Tibial nerve (tissue), 4 donors: ENCODE results near the gene MARF1.

Experiments used
- EP300 ChIP-seq, 2 donors: sonication (generic); formaldehyde crosslinking; IDR thresholded peaks; one replicate each; pipeline ENCODE4 v1.6.1; 2017; ENCODE audit warnings: antibody characterized with exemption in 2 of 2, mild to moderate bottlenecking in 1 of 2
- POLR2A ChIP-seq, 2 donors: fragments of 450-650 bp; IDR thresholded peaks; one replicate each; pipeline ENCODE4 v1.6.1; 2017; ENCODE audit warnings: antibody characterized with exemption in 2 of 2, mild to moderate bottlenecking in 2 of 2, moderate library complexity in 2 of 2
- TF ChIP-seq, protein P1 (sequence below), 5 experiments: fragments of 200-600 bp in 3 of 5; fragments of 450-650 bp in 2 of 5; sonication (generic) in 3 of 5; IDR thresholded peaks; one replicate each; pipeline ENCODE4 v1.5.1; 2016 to 2019; ENCODE audit warnings: antibody characterized with exemption in 5 of 5, mild to moderate bottlenecking in 3 of 5, moderate library complexity in 2 of 5

GRCh38 chr16:15642557-15643047, 352 bp downstream of the MARF1 start:
- TF ChIP-seq, protein P1, sequence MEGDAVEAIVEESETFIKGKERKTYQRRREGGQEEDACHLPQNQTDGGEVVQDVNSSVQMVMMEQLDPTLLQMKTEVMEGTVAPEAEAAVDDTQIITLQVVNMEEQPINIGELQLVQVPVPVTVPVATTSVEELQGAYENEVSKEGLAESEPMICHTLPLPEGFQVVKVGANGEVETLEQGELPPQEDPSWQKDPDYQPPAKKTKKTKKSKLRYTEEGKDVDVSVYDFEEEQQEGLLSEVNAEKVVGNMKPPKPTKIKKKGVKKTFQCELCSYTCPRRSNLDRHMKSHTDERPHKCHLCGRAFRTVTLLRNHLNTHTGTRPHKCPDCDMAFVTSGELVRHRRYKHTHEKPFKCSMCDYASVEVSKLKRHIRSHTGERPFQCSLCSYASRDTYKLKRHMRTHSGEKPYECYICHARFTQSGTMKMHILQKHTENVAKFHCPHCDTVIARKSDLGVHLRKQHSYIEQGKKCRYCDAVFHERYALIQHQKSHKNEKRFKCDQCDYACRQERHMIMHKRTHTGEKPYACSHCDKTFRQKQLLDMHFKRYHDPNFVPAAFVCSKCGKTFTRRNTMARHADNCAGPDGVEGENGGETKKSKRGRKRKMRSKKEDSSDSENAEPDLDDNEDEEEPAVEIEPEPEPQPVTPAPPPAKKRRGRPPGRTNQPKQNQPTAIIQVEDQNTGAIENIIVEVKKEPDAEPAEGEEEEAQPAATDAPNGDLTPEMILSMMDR (IDR thresholded peaks at IDR 0.05): peak; percentile 12 to 41 (median 32)
- no peak for TF ChIP-seq POLR2A (IDR thresholded peaks at IDR 0.05)
- TF ChIP-seq EP300 (IDR thresholded peaks at IDR 0.05): no peak
